Inferior parietal cortex (tissue), 1 donor: ENCODE results near the gene FN3KRP.

Experiments
- DNase-seq: peaks from one replicate; pipeline ENCODE4 v3.0.0-alpha.2; 2016; ENCODE audit errors: extremely low spot score

FN3KRP gene

GRCh38 chr17:82709024-82709675 is 7.4 kb upstream of the FN3KRP start:
- DNase-seq, result no peak

- no peak for DNase-seq
Observed at GRCh38 chr17:82709676-82710498, 6.6 kb upstream of the FN3KRP start.

GRCh38 chr17:82710499-82711232 is 5.8 kb upstream of the FN3KRP start:
- DNase-seq, result no peak

GRCh38 chr17:82713071-82713723 is 3.3 kb upstream of the FN3KRP start:
- DNase-seq, result no peak

- DNase-seq, result no peak
Observed at GRCh38 chr17:82718986-82719685, 2.6 kb downstream of the FN3KRP start.

GRCh38 chr17:82720204-82720603 is 3.7 kb downstream of the FN3KRP start:
- no peak for DNase-seq

GRCh38 chr17:82722341-82723013 is 6.0 kb downstream of the FN3KRP start:
- DNase-seq, result no peak

GRCh38 chr17:82723169-82723807 is 6.8 kb downstream of the FN3KRP start:
- DNase-seq, result no peak

- DNase-seq, result no peak
Observed at GRCh38 chr17:82726427-82726826, 9.9 kb downstream of the FN3KRP start.

GRCh38 chr17:82729479-82730260 is 13.2 kb downstream of the FN3KRP start:
- no peak for DNase-seq

- no peak for DNase-seq
Observed at GRCh38 chr17:82732118-82732743, 15.7 kb downstream of the FN3KRP start.

- DNase-seq, result peak; percentile 58
Observed at GRCh38 chr17:82734987-82735866, 18.7 kb downstream of the FN3KRP start, which contains the start of gene FN3K. Gene FN3K (plus strand): TSS chr17:82735615. CDS start chr17:82735637, 22 bp downstream.

- DNase-seq, result no peak
Observed at GRCh38 chr17:82736511-82737185, 20.1 kb downstream of the FN3KRP start.

- peak; percentile 93 for DNase-seq
Observed at GRCh38 chr17:82737967-82738877, 21.7 kb downstream of the FN3KRP start.

- no peak for DNase-seq
Observed at GRCh38 chr17:82740906-82741759, 24.6 kb downstream of the FN3KRP start.
